NCI-H748 (cell line): Measurements from ENCODE around the gene CARS1.
A peak's percentile ranks its signal among the peaks of the same experiment; 100 is the strongest.

Source experiments
- DNase-seq: peaks from one replicate; lab custom pipeline; 2025; ENCODE audit not compliant: unreplicated experiment; lab: John Stamatoyannopoulos, UW

The CARS1 gene

GRCh38 chr11:3041699-3042441, 15.4 kb downstream of the CARS1 start:
- no peak for DNase-seq

DNA sequence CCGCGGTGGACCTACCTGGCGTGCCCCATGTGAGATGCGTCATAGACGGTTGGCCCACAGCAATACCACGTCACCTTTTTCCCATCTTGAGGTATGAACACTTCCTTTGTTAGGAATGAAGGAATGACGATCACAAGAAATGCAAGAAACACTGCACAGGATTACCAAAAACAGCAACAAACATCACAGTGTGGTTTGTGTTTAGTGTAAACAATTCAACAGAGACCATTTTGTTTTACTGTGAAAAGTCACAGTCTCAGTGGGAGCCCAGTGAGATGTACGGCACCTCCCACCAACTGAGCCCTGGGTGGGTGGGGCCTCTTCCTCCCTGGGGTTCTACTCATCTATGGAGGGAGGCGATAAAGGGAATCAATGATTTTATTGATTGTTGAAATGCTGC, 16.3 kb downstream of the CARS1 start:
- no peak for DNase-seq

- DNase-seq = no peak
Measured at GRCh38 chr11:3037945-3038271, 19.3 kb downstream of the CARS1 start.

- DNase-seq = peak; percentile 68
Measured at GRCh38 chr11:3037040-3037944, 19.9 kb downstream of the CARS1 start.

- DNase-seq = no peak
Measured at GRCh38 chr11:3036419-3036818, 20.8 kb downstream of the CARS1 start.

DNA sequence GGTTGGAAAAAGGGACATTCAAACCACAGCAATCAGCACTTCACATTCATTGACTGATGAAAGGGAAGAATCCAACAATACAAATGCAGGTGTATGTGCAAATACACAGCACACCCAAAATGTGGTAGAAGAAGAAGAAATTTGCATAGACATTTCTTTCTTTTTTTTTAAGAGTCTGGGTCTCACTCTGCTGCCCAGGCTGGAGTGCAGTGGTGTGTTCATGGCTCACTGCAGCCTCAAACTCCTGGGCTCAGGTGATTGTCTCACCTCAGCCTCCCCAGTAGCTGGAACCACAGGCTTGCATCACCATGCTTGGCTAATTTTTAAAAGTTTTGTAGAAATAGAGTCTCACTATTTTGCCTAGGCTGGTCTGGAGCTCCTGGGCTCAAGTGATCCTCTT, 21.9 kb downstream of the CARS1 start:
- no peak for DNase-seq

- no peak for DNase-seq
Measured at GRCh38 chr11:3030289-3031070, 26.7 kb downstream of the CARS1 start.

- DNase-seq = no peak
Measured at GRCh38 chr11:3028813-3029212, 28.4 kb downstream of the CARS1 start.

DNA sequence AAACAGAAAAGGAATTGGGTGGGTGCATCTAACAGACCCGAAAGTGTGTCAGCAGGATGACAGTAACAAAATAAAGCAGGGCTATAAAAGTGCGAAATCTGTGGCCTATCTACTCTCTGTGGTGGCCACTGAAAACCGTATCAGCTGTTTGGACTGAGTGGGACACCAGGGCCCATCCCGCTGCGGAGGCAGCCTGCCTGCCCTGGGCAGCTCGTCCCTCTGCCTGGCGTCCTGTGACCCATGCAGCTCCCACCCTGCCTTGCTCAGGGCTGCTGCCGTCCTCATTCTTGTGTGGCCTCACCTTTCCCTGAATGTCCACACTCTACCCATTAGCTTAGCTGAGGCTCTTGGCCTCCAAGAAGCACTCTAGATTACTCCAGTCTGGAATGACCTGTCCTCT, 30.4 kb downstream of the CARS1 start:
- no peak for DNase-seq

- no peak for DNase-seq
Measured at GRCh38 chr11:3022982-3023381, 34.2 kb downstream of the CARS1 start.

GRCh38 chr11:3022300-3022967, 34.8 kb downstream of the CARS1 start:
- no peak for DNase-seq

DNA sequence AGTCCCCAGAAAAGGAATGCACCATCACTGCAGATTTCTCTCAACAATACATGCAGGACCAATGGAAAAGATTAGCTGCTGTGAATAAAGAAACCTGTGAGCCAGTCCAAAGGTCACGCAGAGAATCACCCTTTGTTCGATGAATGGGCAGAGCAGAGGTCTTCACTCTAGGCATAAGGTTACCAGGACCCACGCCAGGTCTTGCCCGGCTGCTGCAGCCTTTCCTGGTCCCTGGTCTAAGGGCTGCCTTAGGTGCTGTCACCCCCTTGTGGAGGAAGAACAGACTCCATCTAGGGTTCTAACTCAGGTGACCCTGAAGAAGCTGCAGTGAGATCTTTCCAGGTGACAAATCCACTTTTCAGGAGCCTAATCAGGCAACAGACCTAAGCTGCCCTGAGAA, 36.1 kb downstream of the CARS1 start:
- DNase-seq = peak; percentile 36

GRCh38 chr11:3020011-3020410, 37.2 kb downstream of the CARS1 start:
- no peak for DNase-seq

DNA sequence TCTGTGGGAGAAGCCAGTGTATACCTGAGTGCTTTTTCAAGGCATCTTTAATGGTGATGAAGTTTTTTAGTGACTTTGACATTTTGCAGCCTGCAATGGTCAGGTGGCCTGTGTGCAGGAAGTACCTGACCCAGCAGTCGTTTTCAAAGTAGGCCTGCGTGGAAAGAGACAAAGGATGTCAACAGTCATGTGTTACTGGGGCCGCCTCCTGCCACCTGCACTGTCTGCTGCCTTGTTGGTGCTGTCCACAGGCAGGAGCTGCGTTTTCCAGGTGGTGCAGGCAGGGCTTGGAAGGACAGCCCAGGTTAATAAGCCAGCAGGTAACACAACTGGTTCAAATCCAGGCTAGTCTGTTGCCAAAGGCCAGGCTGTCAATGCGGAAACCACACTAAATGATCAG, 38.6 kb downstream of the CARS1 start:
- DNase-seq = no peak

- no peak for DNase-seq
Measured at GRCh38 chr11:3016861-3017260, 40.4 kb downstream of the CARS1 start.

- no peak for DNase-seq
Measured at GRCh38 chr11:3015796-3016195, 41.4 kb downstream of the CARS1 start.

GRCh38 chr11:3014943-3015342, 42.3 kb downstream of the CARS1 start:
- no peak for DNase-seq

DNA sequence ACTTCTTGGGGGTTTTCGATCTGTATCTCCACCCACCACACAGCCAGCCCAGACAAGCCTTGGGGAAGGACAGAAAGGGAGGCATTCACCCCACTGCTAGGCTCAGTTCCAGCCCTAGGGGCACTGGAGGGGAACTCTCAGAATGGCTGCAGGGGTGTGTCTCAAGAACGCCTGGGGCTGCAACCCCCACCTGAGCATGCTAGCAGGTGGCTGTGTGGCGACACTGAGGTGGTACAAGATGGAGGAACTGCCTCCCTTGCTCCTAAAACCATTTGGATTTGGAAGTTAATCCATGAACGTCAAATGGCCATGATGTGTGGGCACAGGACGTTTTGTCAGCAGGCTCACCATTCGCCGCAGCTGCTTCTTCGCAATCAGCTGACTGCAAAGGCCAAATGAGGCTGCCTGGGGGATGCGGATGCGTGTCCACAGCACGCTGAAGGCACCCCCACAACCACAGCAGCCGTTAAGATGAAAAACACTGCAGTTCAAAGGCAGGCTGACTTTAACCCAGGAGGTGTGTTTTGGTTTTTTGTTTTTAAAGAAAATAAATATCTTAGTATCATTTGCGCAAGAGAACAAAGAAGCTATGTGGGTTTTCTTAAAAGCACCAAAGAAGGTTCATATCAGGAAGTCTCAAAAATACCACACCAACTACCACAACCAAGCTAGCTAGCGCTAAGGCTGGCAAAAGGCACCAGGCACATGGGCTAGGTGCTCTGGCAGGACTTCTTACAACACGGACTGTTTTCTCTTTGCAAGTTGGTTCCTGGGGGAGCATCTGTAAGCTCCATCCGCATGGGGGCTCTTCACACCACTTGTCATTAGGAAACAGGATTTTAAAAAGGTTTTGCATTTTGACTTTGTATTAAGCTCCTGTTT, 42.9 kb downstream of the CARS1 start:
- no peak for DNase-seq

- no peak for DNase-seq
Measured at GRCh38 chr11:3011891-3012885, 45.0 kb downstream of the CARS1 start.
